Parathyroid adenoma (tissue), 2 donors: Measurements from ENCODE around the gene KNDC1.

Experiments
- H2AFZ ChIP-seq: fragments of 300-600 bp; sonication (generic); one replicate; pipeline ENCODE4 v1.7.0; 2017; ENCODE audit warnings: antibody characterized with exemption, mild to moderate bottlenecking
- H3K27ac ChIP-seq: fragments of 300-600 bp; sonication (generic); one replicate; pipeline ENCODE4 v1.7.0; 2017
- H3K27me3 ChIP-seq: fragments of 300-600 bp; sonication (generic); one replicate; pipeline ENCODE4 v1.7.0; 2017; ENCODE audit warnings: low read length; ENCODE audit not compliant: control insufficient read depth, insufficient read depth
- H3K36me3 ChIP-seq: fragments of 300-600 bp; sonication (generic); one replicate; pipeline ENCODE4 v1.7.0; 2017; ENCODE audit warnings: low read length; ENCODE audit not compliant: control insufficient read depth, insufficient read depth
- H3K4me1 ChIP-seq: fragments of 300-600 bp; sonication (generic); one replicate; pipeline ENCODE4 v1.7.0; 2017; ENCODE audit warnings: control low read depth
- H3K4me2 ChIP-seq: fragments of 300-600 bp; sonication (generic); one replicate; pipeline ENCODE4 v1.7.0; 2017; ENCODE audit warnings: low read length
- H3K4me3 ChIP-seq: fragments of 300-600 bp; sonication (generic); one replicate; pipeline ENCODE4 v1.7.0; 2017; ENCODE audit warnings: low read depth, low read length
- H3K79me2 ChIP-seq: fragments of 300-600 bp; sonication (generic); one replicate; pipeline ENCODE4 v1.7.0; 2017; ENCODE audit warnings: control low read depth
- H3K9ac ChIP-seq: fragments of 300-600 bp; sonication (generic); one replicate; pipeline ENCODE4 v1.7.0; 2017; ENCODE audit warnings: mild to moderate bottlenecking
- H3K9me3 ChIP-seq: fragments of 300-600 bp; sonication (generic); one replicate; pipeline ENCODE4 v1.7.0; 2017; ENCODE audit warnings: low read length; ENCODE audit not compliant: control insufficient read depth
- CTCF ChIP-seq: fragments of 300-600 bp; sonication (generic); IDR thresholded peaks from one replicate; pipeline ENCODE4 v1.7.0; 2017; ENCODE audit warnings: antibody characterized with exemption, mild to moderate bottlenecking
- donor health status: primary hyperparathyroidism.

KNDC1 gene

GRCh38 chr10:133185916-133186315 is 25.9 kb downstream of the KNDC1 start:
- Histone ChIP-seq H3K36me3 (no peaks in the 10 kb centered on the region), H2AFZ (no peak overlapping the region), H3K4me3 (no peak overlapping the region), H3K4me1 (no peaks in the 10 kb centered on the region), H3K9ac (no peak overlapping the region), H3K27me3 (no peaks in the 10 kb centered on the region), H3K79me2 (no peaks in the 10 kb centered on the region), H3K4me2 (no peak overlapping the region), H3K27ac (no peak overlapping the region), H3K9me3 (no peaks in the 10 kb centered on the region)
- no peak for TF ChIP-seq CTCF

GRCh38 chr10:133186416-133187090 is 26.5 kb downstream of the KNDC1 start:
- H3K9me3 ChIP-seq: no peaks in the 10 kb centered on the region
- H3K4me2 ChIP-seq: no peak overlapping the region
- H3K27ac ChIP-seq: no peak overlapping the region
- H3K4me3 ChIP-seq: no peak overlapping the region
- no peak for TF ChIP-seq CTCF
- H3K9ac ChIP-seq: no peak overlapping the region
- no peak overlapping the region for H2AFZ ChIP-seq
- no peaks in the 10 kb centered on the region for H3K4me1 ChIP-seq
- H3K36me3 ChIP-seq: no peaks in the 10 kb centered on the region
- H3K27me3 ChIP-seq: no peaks in the 10 kb centered on the region
- no peaks in the 10 kb centered on the region for H3K79me2 ChIP-seq

- TF ChIP-seq CTCF: no peak
- H2AFZ ChIP-seq: no peak overlapping the region
- no peaks in the 10 kb centered on the region for H3K36me3 ChIP-seq
- H3K4me2 ChIP-seq: no peak overlapping the region
- H3K4me1 ChIP-seq: no peaks in the 10 kb centered on the region
- H3K27ac ChIP-seq: no peak overlapping the region
- H3K4me3 ChIP-seq: no peak overlapping the region
- no peaks in the 10 kb centered on the region for H3K79me2 ChIP-seq
- no peak overlapping the region for H3K9ac ChIP-seq
- H3K9me3 ChIP-seq: no peaks in the 10 kb centered on the region
- H3K27me3 ChIP-seq: no peaks in the 10 kb centered on the region
These were observed 27.3 kb downstream of the KNDC1 start for GRCh38 chr10:133187091-133187905.

- no peaks in the 10 kb centered on the region for H3K4me1 ChIP-seq
- H3K36me3 ChIP-seq: no peaks in the 10 kb centered on the region
- H2AFZ ChIP-seq: no peak overlapping the region
- no peak for TF ChIP-seq CTCF
- H3K4me3 ChIP-seq: no peak overlapping the region
- H3K27ac ChIP-seq: no peak overlapping the region
- no peaks in the 10 kb centered on the region for H3K79me2 ChIP-seq
- no peaks in the 10 kb centered on the region for H3K27me3 ChIP-seq
- H3K9ac ChIP-seq: no peak overlapping the region
- no peak overlapping the region for H3K4me2 ChIP-seq
- H3K9me3 ChIP-seq: no peaks in the 10 kb centered on the region
These were observed 28.1 kb downstream of the KNDC1 start for GRCh38 chr10:133187906-133188681.
